Stimulated activated CD4-positive, alpha-beta T cell treated with anti-CD3 and anti-CD28 coated beads, Interleukin-4, amount 100 ng/mL, for 4 hours (primary cell): Measurements from ENCODE around the gene FAM193B.
A peak's percentile ranks its signal among the peaks of the same experiment; 100 is the strongest.

Source experiments
- DNase-seq, 2 experiments: peaks; one replicate each; pipeline ENCODE4 v3.0.0-alpha.2; 2020

The FAM193B gene

GRCh38 chr5:177483042-177483441 lies 71.3 kb downstream of the FAM193B start:
- DNase-seq: no peak

- DNase-seq: no peak
Measured at GRCh38 chr5:177482359-177482795, 72.0 kb downstream of the FAM193B start.

GRCh38 chr5:177479774-177480173 lies 74.6 kb downstream of the FAM193B start:
- no peak for DNase-seq

GRCh38 chr5:177478711-177479646 lies 75.4 kb downstream of the FAM193B start:
- peak in 1 of 2 experiments; percentile 48 for DNase-seq

GRCh38 chr5:177477701-177478477 lies 76.5 kb downstream of the FAM193B start:
- no peak for DNase-seq

GRCh38 chr5:177476531-177477233 lies 77.7 kb downstream of the FAM193B start:
- DNase-seq: no peak

- DNase-seq: peak in 1 of 2 experiments; percentile 32
Measured at GRCh38 chr5:177475563-177476427, 78.6 kb downstream of the FAM193B start.

- DNase-seq: no peak
Measured at GRCh38 chr5:177474846-177475562, 79.4 kb downstream of the FAM193B start.

- no peak for DNase-seq
Measured at GRCh38 chr5:177474002-177474476, 80.3 kb downstream of the FAM193B start.

- no peak for DNase-seq
Measured at GRCh38 chr5:177473443-177474001, 80.8 kb downstream of the FAM193B start, which contains the start of gene DBN1. Gene DBN1, minus strand, starts transcription at chr5:177473634. Its CDS starts 113 bp downstream, at chr5:177473521.

- DNase-seq: peak; percentile 51 to 55
Measured at GRCh38 chr5:177472460-177473442, 81.6 kb downstream of the FAM193B start.

GRCh38 chr5:177471610-177472356 lies 82.6 kb downstream of the FAM193B start:
- no peak for DNase-seq

- no peak for DNase-seq
Measured at GRCh38 chr5:177470759-177471536, 83.4 kb downstream of the FAM193B start.
